HG02938 (cell line): Measurements from ENCODE around the gene ERO1B.

ENCODE experiments used
- ATAC-seq: cut with Tn5 transposase; IDR thresholded peaks from one replicate; pipeline ENCODE4 v1.9.1; 2021; ENCODE audit warnings: mild to moderate bottlenecking, moderate library complexity; ENCODE audit not compliant: unreplicated experiment

ERO1B gene

DNA sequence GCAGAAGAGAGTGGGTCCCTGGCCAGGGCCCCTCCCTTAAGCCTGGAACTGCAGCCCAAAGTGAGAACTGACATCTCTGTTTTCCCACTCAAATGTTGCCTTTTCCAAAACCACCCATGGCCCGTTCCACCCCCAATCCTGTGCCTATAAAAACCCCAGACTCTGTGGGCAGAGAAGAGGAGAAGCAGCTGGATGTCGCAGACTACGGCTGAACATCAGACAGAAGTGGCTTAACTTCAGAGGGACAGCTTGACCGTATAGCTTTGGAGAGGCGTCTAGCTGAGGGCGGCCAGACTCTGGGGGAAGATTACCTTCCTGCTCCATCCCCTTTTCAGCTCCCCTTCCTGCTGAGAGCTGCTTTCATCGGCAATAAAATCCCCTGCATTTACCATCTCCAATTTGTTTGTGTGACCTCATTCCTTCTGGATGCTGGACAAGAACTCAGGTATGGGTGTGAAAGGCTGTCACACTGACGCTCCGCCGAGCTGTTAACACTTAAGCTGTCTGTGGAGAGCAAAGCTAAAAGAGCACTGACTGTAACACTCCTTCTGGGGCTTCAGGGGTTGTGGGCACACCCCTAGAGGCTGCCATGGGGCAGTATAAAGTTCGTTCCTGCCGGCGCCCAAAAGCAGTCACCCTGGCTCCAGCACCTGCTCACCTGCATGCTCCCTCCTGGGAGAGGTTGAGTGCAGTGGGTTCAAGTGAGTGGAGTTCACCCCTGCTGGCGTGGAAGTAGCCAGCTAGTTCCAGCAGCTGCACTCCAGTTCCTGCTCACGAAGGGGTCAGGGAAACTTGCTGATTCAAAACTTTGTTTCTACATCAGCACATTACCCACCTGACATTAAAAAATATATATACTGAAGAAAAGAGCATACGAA, 19.6 kb upstream of the ERO1B start:
- no peak for ATAC-seq

- ATAC-seq: no peak
These were observed 15.4 kb upstream of the ERO1B start for GRCh38 chr1:236297161-236297560.

DNA sequence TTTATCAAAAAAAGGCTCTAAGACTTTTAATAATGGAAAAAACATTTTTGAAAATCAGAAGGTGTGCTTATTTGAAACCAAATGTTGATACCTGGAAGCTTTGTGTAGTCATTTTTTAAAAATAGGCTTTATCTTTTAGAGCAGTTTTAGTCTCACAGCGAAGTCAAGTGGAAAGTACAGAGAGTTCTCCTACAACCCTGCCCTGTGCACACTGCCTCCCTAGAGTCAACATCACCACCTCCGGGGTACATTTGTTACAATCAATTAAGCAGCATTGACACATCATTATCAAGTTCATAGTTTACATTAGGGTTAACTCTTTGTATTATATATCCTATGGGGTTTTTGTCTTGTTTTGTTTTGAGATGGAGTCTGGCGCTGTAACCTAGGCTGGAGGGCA, 10.7 kb upstream of the ERO1B start:
- ATAC-seq: no peak

GRCh38 chr1:236289492-236290131, 7.9 kb upstream of the ERO1B start:
- no peak for ATAC-seq

GRCh38 chr1:236288620-236288976, 6.8 kb upstream of the ERO1B start:
- no peak for ATAC-seq

GRCh38 chr1:236287757-236288619, 6.2 kb upstream of the ERO1B start:
- no peak for ATAC-seq

DNA sequence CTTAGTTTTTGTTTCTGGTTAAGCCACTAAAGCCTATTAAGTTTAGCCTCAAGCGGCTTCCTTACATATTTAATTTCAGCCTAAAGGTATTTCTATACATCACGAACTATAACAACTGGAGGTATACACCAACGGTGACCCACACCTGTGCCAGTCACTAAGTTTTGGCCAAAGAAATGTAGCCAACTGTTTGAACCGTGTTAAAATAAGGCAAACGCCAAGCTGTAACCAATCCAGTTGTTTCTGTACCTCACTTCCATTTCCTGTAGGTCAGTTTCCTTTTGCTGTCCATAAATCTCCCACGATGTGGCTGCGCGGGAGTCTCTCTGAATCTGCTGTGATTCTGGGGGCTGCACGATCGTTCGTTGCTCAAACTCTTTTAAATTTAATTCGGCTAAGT, 5.6 kb upstream of the ERO1B start:
- no peak for ATAC-seq

DNA sequence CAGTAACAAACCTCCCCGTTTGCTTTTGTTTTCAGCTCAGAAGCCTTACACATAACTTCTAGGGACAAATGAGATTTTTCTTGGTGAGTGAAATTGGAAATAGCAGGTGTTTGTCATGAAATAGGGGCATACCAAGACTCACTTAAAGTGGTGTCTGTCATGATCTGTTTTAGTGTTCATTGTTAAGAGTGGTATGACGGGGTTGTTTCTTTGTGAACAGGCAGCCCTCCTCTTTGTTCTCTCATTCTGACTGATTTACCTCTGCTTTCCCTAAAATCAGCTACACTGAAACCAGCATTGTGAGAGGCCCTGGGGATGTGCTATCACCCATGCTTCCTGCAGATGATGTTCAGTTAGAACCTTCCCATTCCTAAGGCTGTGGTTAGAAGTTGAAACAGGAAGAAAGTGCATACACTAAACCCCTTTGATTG, 2.5 kb upstream of the ERO1B start:
- peak; percentile 60 for ATAC-seq

DNA sequence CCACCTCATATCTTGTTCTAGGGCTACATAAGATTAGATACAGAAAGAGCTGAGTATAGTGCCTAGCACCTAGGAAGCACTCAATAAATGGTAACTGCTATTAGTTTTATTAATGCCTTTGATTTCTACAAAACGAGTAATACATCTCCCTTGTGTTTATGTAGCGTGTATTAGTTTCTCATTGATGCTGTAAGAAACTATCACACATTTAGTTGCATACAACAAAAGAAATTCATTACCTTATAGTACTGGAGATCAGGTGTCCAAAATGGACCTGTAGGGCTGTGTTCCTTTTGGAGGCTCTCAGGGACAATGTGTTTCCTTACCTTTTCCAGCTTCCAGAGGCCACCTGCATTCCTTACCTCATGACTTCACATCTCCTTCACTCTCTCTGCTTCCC, 961 bp upstream of the ERO1B start:
- no peak for ATAC-seq

DNA sequence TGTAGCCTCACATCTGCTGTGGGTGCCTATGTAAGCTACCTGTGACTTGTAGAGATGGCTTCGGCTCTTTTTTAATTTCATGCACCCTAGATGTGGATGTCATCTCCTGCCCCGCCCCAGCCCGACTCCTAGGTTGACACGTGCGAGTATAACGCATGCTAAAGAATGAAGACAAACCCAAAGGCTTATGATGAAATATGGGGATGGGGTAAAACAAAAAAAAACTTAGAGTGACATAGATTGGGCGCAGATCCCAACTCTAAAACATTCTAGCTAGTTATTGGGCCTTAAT, 613 bp upstream of the ERO1B start:
- peak; percentile 3 for ATAC-seq

- peak; percentile 31 for ATAC-seq
These were observed 532 bp downstream of the ERO1B start for GRCh38 chr1:236281198-236281653.

DNA sequence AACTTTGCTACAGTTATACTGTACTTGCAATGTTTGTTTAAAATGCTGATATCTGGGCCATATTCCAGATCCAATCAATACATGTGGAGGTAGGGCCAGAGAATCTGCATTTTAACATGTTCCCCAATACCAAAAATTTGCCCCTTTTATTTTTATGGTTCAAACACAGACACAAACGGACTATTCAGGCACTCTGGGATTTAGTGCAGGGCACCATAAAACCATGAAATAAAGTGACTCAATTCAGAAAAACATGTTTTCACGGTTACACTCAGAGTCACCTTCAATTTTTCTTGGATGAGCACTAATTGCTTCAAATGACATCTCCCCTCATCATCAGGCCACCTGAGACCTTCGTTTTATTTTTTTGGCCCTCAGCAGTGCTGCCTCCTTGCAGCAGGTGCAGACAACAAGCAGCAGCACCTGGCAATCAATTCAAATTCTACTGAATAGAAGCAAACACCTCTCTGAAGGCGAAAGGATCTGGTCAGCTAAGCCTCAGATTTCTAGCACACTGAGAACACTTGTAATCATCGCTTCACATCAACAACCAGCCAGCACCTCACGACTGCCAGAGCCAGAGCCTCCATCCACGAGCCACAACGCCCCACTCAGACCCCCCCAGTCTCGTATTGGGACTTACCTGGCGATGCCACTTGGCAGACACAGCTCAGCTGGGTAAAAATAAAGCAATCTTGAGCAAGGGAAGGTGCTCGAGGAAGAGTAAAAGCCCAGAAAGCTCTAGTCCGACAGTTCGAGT, 1.1 kb downstream of the ERO1B start:
- no peak for ATAC-seq

DNA sequence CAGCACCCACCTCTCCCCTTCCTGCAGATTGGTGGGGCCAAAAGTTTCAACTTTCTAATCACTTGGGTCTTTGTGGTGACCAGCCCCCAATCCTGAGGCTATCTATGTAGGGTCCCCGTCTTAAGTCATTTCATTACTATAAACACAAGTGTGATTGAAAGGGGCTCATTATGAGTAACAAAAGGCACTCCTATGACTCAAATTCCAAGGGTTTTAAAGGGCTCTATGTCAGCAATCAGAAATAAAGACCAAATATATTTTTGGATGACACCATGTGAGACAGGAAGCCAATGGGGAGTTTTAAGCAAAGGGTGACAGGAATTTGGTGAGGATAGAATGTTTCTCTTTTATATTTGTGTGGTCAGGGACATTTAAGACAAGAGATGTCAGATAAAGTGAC, 6.2 kb downstream of the ERO1B start:
- ATAC-seq: no peak

DNA sequence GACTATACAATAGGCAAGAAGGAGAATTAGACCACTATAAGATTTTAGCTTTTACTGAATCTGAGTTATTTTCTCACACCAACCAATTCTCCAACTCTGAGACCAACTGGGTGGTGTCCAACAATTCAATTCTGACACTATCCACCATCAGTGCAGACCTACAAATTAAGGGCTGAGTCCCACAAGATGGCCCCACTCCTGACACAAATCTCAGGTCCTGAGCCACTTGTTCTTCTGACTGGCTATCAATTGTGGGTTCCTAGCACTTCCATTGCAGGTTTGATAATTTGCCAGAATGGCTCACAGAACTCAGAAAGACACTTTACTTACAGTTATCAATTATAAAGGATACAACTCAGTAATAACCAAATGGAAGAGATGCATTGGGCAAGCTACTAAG, 6.7 kb downstream of the ERO1B start:
- ATAC-seq: no peak

DNA sequence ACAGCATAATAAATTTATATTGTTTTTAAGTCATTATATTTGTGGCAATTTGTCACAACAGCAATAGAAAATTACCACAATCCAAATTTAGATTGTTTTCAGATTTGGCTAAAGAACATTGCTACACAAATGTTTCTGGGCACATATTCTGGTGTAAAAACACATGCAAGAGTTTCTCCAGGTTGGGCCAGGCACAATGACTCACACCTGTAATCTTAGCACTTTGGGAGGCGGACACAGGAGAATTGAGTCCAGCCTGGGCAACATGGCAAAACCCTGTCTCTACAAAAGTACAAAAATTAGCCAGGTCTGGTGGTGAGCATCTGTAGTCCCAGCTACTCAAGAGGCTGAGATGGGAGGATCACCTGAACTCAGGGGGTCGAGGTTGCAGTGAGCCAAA, 8.4 kb downstream of the ERO1B start:
- no peak for ATAC-seq

DNA sequence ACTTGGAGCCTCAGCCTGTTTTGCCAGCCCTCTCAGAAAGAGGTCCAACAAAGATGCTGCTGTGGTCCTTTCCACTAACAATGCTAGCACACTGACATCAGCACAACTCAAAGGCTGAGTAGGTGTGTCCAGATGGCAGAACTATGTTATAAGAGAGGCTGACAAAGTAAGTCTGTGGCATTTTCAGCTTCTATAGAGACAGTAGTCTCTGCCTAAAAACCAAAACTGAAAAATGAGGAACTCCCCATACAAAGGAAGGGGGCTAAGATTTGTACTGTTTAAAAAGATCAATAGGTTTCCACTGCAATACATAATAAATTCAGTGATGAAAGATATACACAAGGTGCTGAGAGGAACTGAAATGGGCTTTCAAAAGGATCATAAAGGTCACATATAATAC, 12.3 kb downstream of the ERO1B start:
- ATAC-seq: no peak

GRCh38 chr1:236261898-236262297, 19.9 kb downstream of the ERO1B start:
- ATAC-seq: no peak

GRCh38 chr1:236261033-236261432, 20.7 kb downstream of the ERO1B start:
- no peak for ATAC-seq

GRCh38 chr1:236259043-236259442, 22.7 kb downstream of the ERO1B start:
- no peak for ATAC-seq

- ATAC-seq: no peak
These were observed 23.6 kb downstream of the ERO1B start for GRCh38 chr1:236258114-236258622.

- no peak for ATAC-seq
These were observed 24.5 kb downstream of the ERO1B start for GRCh38 chr1:236257216-236257615.
